ENCODE results near the gene SPATA3.
"Not testable (repeated sequence)": the region's sequence is repeated elsewhere in the genome, so short reads cannot be mapped to it uniquely, and the experiment has no call there.

SPATA3 gene

GRCh38 chr2:230995821-230996220 lies at the start of gene SPATA3:
SPATA3 (plus strand) TSS chr2:230996121; CDS start chr2:230996234, 113 bp downstream.
- DNase-seq, result no peak

GRCh38 chr2:230946429-230947234 lies 49.3 kb upstream of the SPATA3 start:
- no peak for DNase-seq

- DNase-seq, result no peak
Measured at GRCh38 chr2:230947235-230947576, 48.7 kb upstream of the SPATA3 start.

GRCh38 chr2:230947908-230948365 lies 48.0 kb upstream of the SPATA3 start:
- DNase-seq, result peak; percentile 65

GRCh38 chr2:230949966-230950873 lies 45.7 kb upstream of the SPATA3 start:
- peak; percentile 90 for DNase-seq

GRCh38 chr2:230950874-230951339 lies 45.0 kb upstream of the SPATA3 start:
- DNase-seq, result no peak

- DNase-seq, result no peak
Measured at GRCh38 chr2:230951396-230951795, 44.5 kb upstream of the SPATA3 start.

GRCh38 chr2:230952226-230952956 lies 43.5 kb upstream of the SPATA3 start:
- no peak for DNase-seq

- peak; percentile 69 for DNase-seq
Measured at GRCh38 chr2:230953845-230954244, 42.1 kb upstream of the SPATA3 start.

GRCh38 chr2:230954746-230955145 lies 41.2 kb upstream of the SPATA3 start:
- no peak for DNase-seq

- peak; percentile 48 for DNase-seq
Measured at GRCh38 chr2:230955163-230955737, 40.7 kb upstream of the SPATA3 start.

- peak; percentile 93 for DNase-seq
Measured at GRCh38 chr2:230956827-230957755, 38.8 kb upstream of the SPATA3 start.

GRCh38 chr2:230957756-230958391 lies 38.0 kb upstream of the SPATA3 start:
- DNase-seq, result no peak

- DNase-seq, result no peak
Measured at GRCh38 chr2:230958820-230959756, 36.8 kb upstream of the SPATA3 start.

- DNase-seq, result no peak
Measured at GRCh38 chr2:230960026-230960425, 35.9 kb upstream of the SPATA3 start.

GRCh38 chr2:230961091-230961491 lies 34.8 kb upstream of the SPATA3 start:
- DNase-seq, result no peak

GRCh38 chr2:230964136-230964730 lies 31.7 kb upstream of the SPATA3 start:
- DNase-seq, result no peak

- DNase-seq, result no peak
Measured at GRCh38 chr2:230967113-230967512, 28.8 kb upstream of the SPATA3 start.

- DNase-seq, result not testable (repeated sequence)
Measured at GRCh38 chr2:230968314-230968713, 27.6 kb upstream of the SPATA3 start.

Measured in activated CD4-positive, alpha-beta T cell treated with anti-CD3 and anti-CD28 coated beads, Interleukin-2, amount 50 U/mL, for 16 hours (primary cell).